NCI-H2196 treated with DMSO at 0.1 percent for 48 hours (cell line): Measurements from ENCODE around the gene KAT7.
A peak's percentile ranks its signal among the peaks of the same experiment; 100 is the strongest.

Experiments used
- DNase-seq: peaks from one replicate; lab custom pipeline; 2025; ENCODE audit not compliant: unreplicated experiment; lab: John Stamatoyannopoulos, UW

Gene KAT7

DNA sequence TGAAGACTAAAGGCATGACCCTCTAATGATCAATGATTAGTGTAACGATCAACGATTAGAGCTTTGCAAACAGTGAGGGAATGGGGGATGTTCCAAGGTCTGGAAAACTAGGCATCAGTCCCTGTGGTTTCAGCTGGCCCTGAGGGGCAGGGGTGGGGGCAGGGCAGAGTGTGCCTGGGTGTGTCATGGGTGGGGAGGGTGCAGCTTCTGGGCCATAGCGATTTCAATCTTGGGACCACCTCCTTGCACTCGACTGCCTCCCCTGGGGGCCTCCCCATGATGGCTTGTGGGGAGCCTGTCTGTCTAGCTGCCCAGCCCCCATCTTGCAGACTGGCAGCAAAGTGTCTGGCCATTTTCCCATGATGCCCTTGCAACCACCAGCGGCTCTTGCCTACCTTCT lies 51.0 kb downstream of the KAT7 start:
- DNase-seq: no peak

DNA sequence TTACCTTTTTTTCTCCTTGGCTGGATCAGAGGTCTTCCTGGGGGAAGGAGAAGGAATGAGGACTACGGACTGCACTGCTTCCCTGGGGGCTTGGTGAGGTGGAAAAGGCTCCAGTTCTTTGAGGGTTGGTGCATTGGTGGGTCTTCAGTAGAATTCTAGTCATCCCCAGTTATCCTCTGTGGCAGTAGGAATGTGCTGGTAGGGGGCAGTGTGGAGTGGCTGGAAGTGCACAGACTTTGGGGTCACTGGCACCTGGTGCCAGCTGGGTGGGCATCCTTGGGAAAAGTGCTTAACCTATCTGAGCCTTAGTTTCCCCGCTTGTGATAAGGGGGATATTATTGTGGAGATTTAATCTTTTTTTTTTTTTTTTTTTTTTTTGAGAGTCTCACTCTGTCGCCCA lies 53.1 kb downstream of the KAT7 start:
- DNase-seq: no peak

DNA sequence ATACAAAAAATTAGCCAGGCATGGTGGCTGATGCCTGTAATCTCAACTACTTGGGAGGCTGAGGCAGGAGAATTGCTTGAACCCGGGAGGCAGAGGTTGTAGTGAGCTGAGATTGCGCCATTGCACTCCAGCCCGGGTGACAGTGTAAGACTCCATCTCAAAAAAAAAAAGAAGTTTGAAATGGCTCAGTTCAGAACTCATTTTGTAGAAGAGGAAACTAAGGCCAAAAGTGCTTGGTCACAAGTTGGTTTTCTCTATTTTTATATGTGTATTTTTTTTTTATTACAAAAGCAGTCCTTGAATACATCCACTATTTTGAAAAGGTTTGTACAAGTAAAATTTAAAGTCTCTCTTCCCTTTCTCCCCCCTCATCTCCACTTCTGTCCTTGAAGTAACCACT lies 53.9 kb downstream of the KAT7 start:
- no peak for DNase-seq

- DNase-seq: no peak
Observed at GRCh38 chr17:49842846-49843245, 54.4 kb downstream of the KAT7 start.

DNA sequence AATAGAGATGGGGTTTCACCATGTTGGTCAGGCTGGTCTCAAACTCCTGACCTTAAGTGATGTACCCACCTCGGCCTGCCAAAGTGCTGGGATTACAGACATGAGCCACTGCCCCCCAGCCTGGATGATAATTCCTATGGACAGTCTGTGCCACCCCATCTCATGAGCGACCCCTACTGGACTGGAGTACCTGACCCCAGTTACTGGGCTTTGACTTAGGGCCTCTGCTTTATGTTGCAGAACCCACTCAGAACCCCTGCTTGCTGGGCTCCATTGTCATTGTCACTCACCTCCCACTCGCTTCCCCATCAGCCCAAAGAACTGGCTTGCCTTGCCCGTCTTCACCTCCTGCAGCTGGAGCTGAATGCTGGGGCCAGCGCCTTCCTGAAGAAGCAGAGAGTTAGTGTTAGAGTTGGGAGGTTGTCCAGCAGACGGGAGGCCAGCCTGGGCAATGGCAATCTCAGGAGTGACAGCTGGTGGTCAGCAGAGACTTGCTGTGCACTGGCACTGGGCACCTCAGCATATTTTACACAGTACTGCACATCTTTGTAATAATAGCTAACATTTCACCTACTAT lies 55.4 kb downstream of the KAT7 start:
- DNase-seq: no peak

DNA sequence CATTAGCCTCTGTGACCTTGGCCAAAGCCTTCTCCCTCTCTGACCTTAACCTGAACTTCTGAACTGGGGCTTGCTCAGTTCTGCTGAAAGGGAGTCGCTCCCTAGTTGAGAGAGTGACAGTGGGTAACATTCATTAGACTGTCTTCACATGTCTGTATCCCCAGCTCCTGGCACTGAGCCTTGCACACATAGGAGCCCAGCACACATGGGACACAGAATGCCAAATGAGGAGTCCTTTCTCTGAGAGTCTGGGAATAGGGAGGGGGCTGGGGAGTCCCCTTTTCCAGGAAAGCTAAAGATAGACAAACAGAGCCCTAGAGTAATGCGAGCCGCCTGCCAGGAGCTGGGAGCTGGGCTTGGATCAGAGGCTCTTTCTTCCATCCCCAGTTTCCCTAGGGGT lies 56.8 kb downstream of the KAT7 start:
- no peak for DNase-seq

- no peak for DNase-seq
Observed at GRCh38 chr17:49846938-49847712, 58.6 kb downstream of the KAT7 start.

GRCh38 chr17:49848019-49848473 lies 59.6 kb downstream of the KAT7 start, which contains the start of gene TAC4:
Gene TAC4, minus strand, starts transcription at chr17:49848069. Its CDS starts 52 bp downstream, at chr17:49848017.
- DNase-seq: peak; percentile 7

GRCh38 chr17:49848739-49849138 lies 60.3 kb downstream of the KAT7 start:
- DNase-seq: no peak

DNA sequence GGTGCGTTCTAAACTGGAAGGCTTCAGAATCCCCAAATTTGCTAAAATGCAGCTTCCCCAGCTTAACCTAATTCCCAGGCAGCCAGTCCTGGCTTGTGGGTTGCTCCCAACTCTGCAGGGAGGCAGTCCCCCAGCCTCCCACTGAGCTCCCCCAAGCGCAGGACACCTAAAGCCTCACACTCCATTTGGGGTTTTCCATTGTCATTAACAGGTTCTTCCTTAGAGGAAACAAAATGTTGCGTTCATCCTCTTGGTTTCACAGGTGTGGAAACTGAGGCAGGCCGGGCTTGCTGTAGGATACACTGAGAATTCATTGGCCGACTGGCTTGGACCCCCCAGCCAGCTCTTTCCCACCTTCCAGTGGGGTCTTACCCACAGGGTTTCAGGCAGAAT lies 61.7 kb downstream of the KAT7 start:
- DNase-seq: no peak

- no peak for DNase-seq
Observed at GRCh38 chr17:49850772-49851386, 62.4 kb downstream of the KAT7 start.

GRCh38 chr17:49851387-49852291 lies 63.2 kb downstream of the KAT7 start:
- DNase-seq: no peak

DNA sequence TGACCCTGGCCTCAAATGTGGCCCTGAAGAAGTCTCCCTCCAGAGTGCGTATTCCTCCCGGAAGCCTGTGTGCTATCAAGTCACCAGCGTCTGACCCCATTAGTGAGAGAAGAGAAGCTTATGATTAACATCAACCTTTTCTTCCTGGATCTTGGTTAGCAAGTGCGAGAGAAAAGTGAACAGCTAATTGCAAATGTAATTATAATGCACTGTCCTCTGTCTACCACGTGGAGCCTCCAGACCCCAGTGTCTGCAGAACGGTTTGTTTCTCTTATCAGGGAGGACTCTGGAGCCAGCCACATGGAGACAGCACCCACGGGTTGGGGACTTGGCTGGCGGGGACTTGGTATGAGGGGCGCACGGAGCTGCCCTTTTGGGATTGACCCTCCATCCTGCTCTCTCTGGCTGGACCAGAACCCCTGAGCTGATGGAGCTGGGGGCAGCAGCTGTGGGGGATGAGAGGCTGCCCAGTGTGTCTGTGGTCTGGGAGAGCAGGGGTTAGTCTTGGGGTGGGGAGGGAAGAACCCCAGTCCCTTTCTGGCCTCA lies 65.1 kb downstream of the KAT7 start:
- no peak for DNase-seq

- no peak for DNase-seq
Observed at GRCh38 chr17:49854126-49854525, 65.6 kb downstream of the KAT7 start.

- no peak for DNase-seq
Observed at GRCh38 chr17:49858796-49859195, 70.3 kb downstream of the KAT7 start.

DNA sequence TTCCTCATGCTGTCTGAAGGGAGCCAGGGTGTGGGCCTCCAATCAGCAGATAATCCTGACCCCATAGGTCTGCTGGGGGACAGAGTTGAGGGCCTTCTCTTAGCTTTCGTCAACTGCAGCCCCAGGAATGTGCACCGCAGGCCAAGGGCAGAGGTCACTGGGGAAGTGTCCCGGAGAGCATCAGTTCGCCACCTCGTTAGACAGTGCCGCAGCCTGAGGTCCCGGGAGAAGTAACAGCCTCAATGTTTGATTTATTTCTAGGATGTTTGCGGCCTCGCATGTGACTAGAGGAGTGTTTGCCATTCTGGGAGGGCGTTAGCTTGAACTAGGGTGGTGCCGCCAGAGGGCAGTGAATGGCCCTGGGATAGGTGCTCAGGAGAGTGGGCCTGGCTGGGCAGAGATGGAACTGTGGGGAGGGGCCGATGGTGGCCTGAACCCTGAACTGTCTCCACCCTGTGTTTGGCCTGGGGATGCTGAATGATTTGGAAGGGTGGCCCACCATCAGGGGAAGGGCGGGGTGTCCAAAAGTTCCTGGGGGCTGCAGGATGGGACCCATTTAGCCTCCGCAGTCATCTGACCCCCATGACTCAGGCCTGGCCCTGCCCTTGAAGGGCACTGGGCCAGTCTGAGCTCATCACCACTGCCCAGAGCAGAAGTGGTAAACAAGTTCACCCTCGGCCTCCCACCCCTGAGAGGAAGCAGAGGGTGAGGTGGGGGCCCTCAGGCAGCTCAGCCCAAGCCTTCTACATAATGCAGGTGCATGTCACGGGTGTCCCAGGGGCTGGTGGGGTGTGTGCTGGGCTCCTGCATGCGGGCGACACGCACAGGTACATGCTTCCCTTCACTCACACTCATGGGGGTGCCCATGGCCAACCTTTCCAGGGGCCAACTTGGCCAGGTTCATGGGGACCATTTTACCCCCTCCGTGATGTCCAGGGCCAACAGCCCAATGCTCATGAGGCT lies 71.8 kb downstream of the KAT7 start:
- no peak for DNase-seq

GRCh38 chr17:49861150-49861884 lies 72.8 kb downstream of the KAT7 start:
- DNase-seq: peak; percentile 42

GRCh38 chr17:49862781-49863331 lies 74.4 kb downstream of the KAT7 start:
- no peak for DNase-seq

DNA sequence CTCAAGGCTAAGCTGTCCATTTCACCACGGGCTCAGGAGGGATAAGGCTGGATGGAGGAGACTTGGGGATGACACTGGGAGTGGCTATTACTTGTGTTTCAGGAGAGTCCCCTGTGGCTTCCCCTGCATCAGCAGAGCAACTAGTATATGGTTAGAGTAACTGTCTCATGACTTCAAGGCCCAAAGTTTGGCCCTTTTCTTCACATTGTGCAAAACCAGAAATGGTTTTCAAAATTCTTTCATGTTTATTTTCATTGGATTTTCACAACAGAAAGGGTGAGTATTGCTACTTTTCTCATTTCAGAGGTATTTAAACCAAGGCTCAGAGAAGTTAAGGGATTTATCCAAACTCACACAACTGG lies 77.5 kb downstream of the KAT7 start:
- no peak for DNase-seq
